HEK293T (cell line): Measurements from ENCODE around the gene DGLUCY.

ENCODE experiments used
- FOXM1 ChIP-seq: fragments of 450-650 bp; IDR thresholded peaks from 2 replicates; pipeline ENCODE4 v1.6.1; 2017; ENCODE audit warnings: mild to moderate bottlenecking, borderline replicate concordance
- L3MBTL2 ChIP-seq: fragments of 450-650 bp; conservative IDR thresholded peaks from 2 replicates; pipeline ENCODE4 v1.6.1; 2016; ENCODE audit warnings: mild to moderate bottlenecking
- SP1 ChIP-seq: fragments of 450-650 bp; IDR thresholded peaks from 2 replicates; pipeline ENCODE4 v1.6.1; 2017
- TARDBP ChIP-seq: fragments of 450-650 bp; IDR thresholded peaks from 2 replicates; pipeline ENCODE4 v1.6.1; 2016
- ZNF384 ChIP-seq: fragments of 450-650 bp; IDR thresholded peaks from 2 replicates; pipeline ENCODE4 v1.6.1; 2016

DNA sequence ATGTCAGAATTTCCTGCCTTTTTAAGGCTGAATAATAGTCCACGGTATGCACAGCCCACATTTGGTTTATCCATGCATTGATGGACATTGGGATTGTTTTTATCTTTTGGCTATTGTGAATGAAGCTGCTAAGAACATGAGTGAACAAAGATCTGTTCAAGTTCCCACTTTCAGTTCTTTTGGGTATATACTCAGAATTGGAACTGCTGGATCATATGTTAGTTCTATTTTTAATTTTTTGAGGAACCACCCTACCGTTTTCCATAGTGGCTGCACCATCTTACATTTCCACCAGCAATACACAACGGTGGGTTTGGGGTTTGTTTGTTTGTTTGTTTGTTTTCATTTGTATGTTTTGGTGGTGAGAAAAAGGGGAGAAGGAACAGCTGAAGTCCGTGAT lies 124.2 kb downstream of the DGLUCY start:
- TF ChIP-seq SP1: no peak
- no peak for TF ChIP-seq L3MBTL2
- no peak for TF ChIP-seq FOXM1
- no peak for TF ChIP-seq TARDBP
- no peak for TF ChIP-seq ZNF384
